ENCODE results near the gene FAM3D.
A peak's percentile ranks its signal among the peaks of the same experiment; 100 is the strongest.
"Not testable (repeated sequence)": the region's sequence is repeated elsewhere in the genome, so short reads cannot be mapped to it uniquely, and the experiment has no call there.

FAM3D gene

DNA sequence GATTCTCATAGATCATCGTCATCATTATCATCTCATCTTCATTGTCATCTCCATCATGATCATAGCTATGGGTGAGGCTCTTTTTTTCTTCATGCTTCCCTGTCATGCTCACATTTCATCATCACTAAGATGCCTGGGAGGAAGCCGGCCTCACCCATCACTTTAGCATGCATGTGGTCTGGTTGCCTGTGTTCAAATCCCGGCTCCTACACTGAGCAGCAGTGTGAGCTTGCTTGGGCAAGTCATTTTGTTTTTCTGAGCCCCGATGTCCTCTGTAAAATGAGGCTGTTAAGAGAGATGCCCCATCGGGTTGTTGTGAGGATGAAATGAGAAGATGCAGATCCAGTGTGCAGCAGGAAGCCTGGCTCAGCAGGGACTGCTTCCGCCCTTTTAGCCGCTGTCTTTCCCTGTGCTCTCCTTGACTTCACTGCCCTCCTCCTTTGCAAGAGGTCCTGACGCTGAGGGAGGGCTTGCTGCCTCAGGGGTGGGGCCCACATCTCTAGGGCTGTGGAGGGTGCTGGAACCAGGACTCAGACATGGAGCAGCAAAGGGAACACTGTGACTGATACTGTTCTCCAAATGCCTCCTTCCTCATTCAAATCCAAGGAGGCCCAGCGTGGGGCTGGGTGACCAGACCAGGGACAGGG lies 14.4 kb upstream of the FAM3D start:
- Histone ChIP-seq H3K36me3 (ENCODE audit: control insufficient read depth in 1 of 2, insufficient read depth in 2 of 2, low read depth in 1 of 2, low read length in 2 of 2) (no peaks in the 10 kb centered on the region), H3K18ac (ENCODE audit: low read depth in 1 of 2, low read length in 2 of 2) (no peak overlapping the region), H2AK5ac (ENCODE audit: low read length, severe bottlenecking) (no peak overlapping the region), H3K27ac (ENCODE audit: low read length, poor library complexity, severe bottlenecking) (no peak overlapping the region), H2BK120ac (ENCODE audit: low read depth, low read length) (no peak overlapping the region), H3K9ac (ENCODE audit: low read length) (no peak overlapping the region), H4K91ac (ENCODE audit: low read length) (no peak overlapping the region), H3K4me3 (ENCODE audit: insufficient read depth in 1 of 2, low read depth in 1 of 2, low read length in 2 of 2) (no peak overlapping the region), H2BK15ac (ENCODE audit: low read depth, poor library complexity, severe bottlenecking) (no peak overlapping the region), H3K4me2 (ENCODE audit: low read length, poor library complexity, severe bottlenecking) (no peak overlapping the region), H3K4me1 (ENCODE audit: control insufficient read depth, insufficient read depth, low read depth, low read length) (peaks cover 4% of the 10 kb centered on the region), H3K79me1 (replicated peaks; ENCODE audit: low read length, poor library complexity, severe bottlenecking) (no peaks in the 10 kb centered on the region), H3K4ac (ENCODE audit: low read depth in 1 of 2, low read length in 2 of 2) (no peak overlapping the region), H3K27me3 (ENCODE audit: control insufficient read depth in 1 of 2, insufficient read depth in 1 of 2, low read length in 2 of 2) (peaks cover 0 to 13% of the 10 kb centered on the region in 2 experiments), H2BK12ac (ENCODE audit: low read length in 2 of 2) (no peak overlapping the region), H2BK5ac (ENCODE audit: low read depth, low read length, poor library complexity, severe bottlenecking) (no peak overlapping the region), H3K14ac (ENCODE audit: low read length in 2 of 2) (no peak overlapping the region), H3K23ac (ENCODE audit: low read length in 2 of 2) (no peak overlapping the region), H2AFZ (ENCODE audit: low read depth, low read length) (no peak overlapping the region), H4K8ac (ENCODE audit: low read length) (no peak overlapping the region), H3K9me3 (ENCODE audit: control insufficient read depth, low read length) (no peaks in the 10 kb centered on the region)
- 93% methylated on average over 9 of the region's 9 CpGs for WGBS
- DNase-seq, result no peak

DNA sequence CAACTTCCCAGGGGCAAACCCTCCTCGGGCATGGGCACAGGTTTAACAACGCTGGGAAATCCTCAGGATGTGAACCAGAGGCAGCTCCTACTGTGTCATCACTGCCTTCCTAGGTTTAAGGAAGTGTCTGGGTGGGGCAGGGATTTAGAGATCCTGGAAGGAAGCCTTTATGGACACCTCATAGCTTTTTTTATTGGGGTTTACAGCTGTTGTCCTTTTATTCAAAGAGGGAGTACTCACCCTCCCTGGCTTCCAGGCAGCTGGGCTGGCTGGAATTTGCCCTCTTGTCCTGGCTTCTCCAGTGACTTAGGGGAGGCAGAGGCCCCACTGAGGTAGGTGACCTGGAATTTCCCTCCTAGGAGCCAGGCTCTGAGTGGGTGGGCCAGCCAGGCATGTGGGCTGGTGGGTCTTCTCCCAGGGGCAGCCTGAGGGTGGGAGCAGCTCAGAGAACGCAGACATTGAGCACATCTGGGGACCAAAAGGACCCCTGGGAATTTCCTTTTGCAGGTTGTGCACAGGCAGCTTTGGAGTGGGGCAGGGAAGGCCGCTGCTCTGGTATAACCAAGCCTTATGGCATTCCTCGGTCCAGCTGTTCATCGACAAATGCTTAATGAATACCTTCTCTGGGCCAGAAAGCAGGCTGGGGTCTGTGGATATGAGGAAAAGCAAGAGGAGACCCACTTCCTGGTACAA lies 13.5 kb upstream of the FAM3D start:
- no peak for DNase-seq
- no peak overlapping the region for H3K4me3 ChIP-seq (ENCODE audit: insufficient read depth in 1 of 2, low read depth in 1 of 2, low read length in 2 of 2)
- no peaks in the 10 kb centered on the region for H3K36me3 ChIP-seq (ENCODE audit: control insufficient read depth in 1 of 2, insufficient read depth in 2 of 2, low read depth in 1 of 2, low read length in 2 of 2)
- H2BK12ac ChIP-seq (ENCODE audit: low read length in 2 of 2), result no peak overlapping the region
- no peak overlapping the region for H2BK15ac ChIP-seq (ENCODE audit: low read depth, poor library complexity, severe bottlenecking)
- H3K27me3 ChIP-seq (ENCODE audit: control insufficient read depth in 1 of 2, insufficient read depth in 1 of 2, low read length in 2 of 2), result peaks cover 0 to 8% of the 10 kb centered on the region in 2 experiments
- H2BK5ac ChIP-seq (ENCODE audit: low read depth, low read length, poor library complexity, severe bottlenecking), result no peak overlapping the region
- H3K23ac ChIP-seq (ENCODE audit: low read length in 2 of 2), result no peak overlapping the region
- no peak overlapping the region for H3K18ac ChIP-seq (ENCODE audit: low read depth in 1 of 2, low read length in 2 of 2)
- no peak overlapping the region for H3K9ac ChIP-seq (ENCODE audit: low read length)
- no peak overlapping the region for H4K91ac ChIP-seq (ENCODE audit: low read length)
- no peak overlapping the region for H3K14ac ChIP-seq (ENCODE audit: low read length in 2 of 2)
- no peak overlapping the region for H2AFZ ChIP-seq (ENCODE audit: low read depth, low read length)
- H3K4me2 ChIP-seq (ENCODE audit: low read length, poor library complexity, severe bottlenecking), result no peak overlapping the region
- no peaks in the 10 kb centered on the region for H3K9me3 ChIP-seq (ENCODE audit: control insufficient read depth, low read length)
- WGBS, result 79% methylated on average over 6 of the region's 6 CpGs
- H2BK120ac ChIP-seq (ENCODE audit: low read depth, low read length), result no peak overlapping the region
- peaks cover 4% of the 10 kb centered on the region for H3K4me1 ChIP-seq (ENCODE audit: control insufficient read depth, insufficient read depth, low read depth, low read length)
- H3K4ac ChIP-seq (ENCODE audit: low read depth in 1 of 2, low read length in 2 of 2), result no peak overlapping the region
- no peak overlapping the region for H2AK5ac ChIP-seq (ENCODE audit: low read length, severe bottlenecking)
- no peak overlapping the region for H4K8ac ChIP-seq (ENCODE audit: low read length)
- H3K27ac ChIP-seq (ENCODE audit: low read length, poor library complexity, severe bottlenecking), result no peak overlapping the region
- H3K79me1 ChIP-seq (replicated peaks; ENCODE audit: low read length, poor library complexity, severe bottlenecking), result no peaks in the 10 kb centered on the region

DNA sequence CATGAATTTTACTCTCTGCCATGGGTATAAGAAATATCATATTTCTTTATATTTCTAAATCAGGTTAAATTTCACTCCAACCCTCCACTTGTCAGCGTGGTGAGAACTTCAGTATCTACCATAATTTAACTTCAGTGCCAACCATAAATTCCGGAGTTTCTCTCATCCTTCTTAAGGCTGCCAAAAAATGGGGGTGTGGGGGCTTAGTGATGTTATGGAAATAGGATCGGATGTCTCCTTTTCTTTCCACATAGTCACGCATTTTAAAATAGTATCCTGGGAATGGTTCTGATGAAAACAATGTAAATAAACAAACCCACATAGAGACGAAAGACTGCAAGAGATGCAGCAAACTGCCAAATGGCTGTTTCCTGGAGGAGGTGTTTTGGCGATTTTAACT lies 12.9 kb upstream of the FAM3D start:
- Histone ChIP-seq H4K91ac (ENCODE audit: low read length) (no peak overlapping the region), H2AK5ac (ENCODE audit: low read length, severe bottlenecking) (no peak overlapping the region), H3K9me3 (ENCODE audit: control insufficient read depth, low read length) (no peaks in the 10 kb centered on the region), H2BK5ac (ENCODE audit: low read depth, low read length, poor library complexity, severe bottlenecking) (no peak overlapping the region), H3K27me3 (ENCODE audit: control insufficient read depth in 1 of 2, insufficient read depth in 1 of 2, low read length in 2 of 2) (peaks cover 0 to 8% of the 10 kb centered on the region in 2 experiments), H3K23ac (ENCODE audit: low read length in 2 of 2) (no peak overlapping the region), H3K18ac (ENCODE audit: low read depth in 1 of 2, low read length in 2 of 2) (no peak overlapping the region), H4K8ac (ENCODE audit: low read length) (no peak overlapping the region), H3K9ac (ENCODE audit: low read length) (no peak overlapping the region), H2BK12ac (ENCODE audit: low read length in 2 of 2) (no peak overlapping the region), H3K79me1 (replicated peaks; ENCODE audit: low read length, poor library complexity, severe bottlenecking) (no peaks in the 10 kb centered on the region), H3K27ac (ENCODE audit: low read length, poor library complexity, severe bottlenecking) (no peak overlapping the region), H3K4me1 (ENCODE audit: control insufficient read depth, insufficient read depth, low read depth, low read length) (peaks cover 4% of the 10 kb centered on the region), H3K4ac (ENCODE audit: low read depth in 1 of 2, low read length in 2 of 2) (no peak overlapping the region), H3K4me3 (ENCODE audit: insufficient read depth in 1 of 2, low read depth in 1 of 2, low read length in 2 of 2) (no peak overlapping the region), H2AFZ (ENCODE audit: low read depth, low read length) (no peak overlapping the region), H3K36me3 (ENCODE audit: control insufficient read depth in 1 of 2, insufficient read depth in 2 of 2, low read depth in 1 of 2, low read length in 2 of 2) (no peaks in the 10 kb centered on the region), H2BK15ac (ENCODE audit: low read depth, poor library complexity, severe bottlenecking) (no peak overlapping the region), H2BK120ac (ENCODE audit: low read depth, low read length) (no peak overlapping the region), H3K14ac (ENCODE audit: low read length in 2 of 2) (no peak overlapping the region), H3K4me2 (ENCODE audit: low read length, poor library complexity, severe bottlenecking) (no peak overlapping the region)
- DNase-seq, result no peak
- WGBS, result no CpG with 5 or more reads among the region's 6 CpGs

DNA sequence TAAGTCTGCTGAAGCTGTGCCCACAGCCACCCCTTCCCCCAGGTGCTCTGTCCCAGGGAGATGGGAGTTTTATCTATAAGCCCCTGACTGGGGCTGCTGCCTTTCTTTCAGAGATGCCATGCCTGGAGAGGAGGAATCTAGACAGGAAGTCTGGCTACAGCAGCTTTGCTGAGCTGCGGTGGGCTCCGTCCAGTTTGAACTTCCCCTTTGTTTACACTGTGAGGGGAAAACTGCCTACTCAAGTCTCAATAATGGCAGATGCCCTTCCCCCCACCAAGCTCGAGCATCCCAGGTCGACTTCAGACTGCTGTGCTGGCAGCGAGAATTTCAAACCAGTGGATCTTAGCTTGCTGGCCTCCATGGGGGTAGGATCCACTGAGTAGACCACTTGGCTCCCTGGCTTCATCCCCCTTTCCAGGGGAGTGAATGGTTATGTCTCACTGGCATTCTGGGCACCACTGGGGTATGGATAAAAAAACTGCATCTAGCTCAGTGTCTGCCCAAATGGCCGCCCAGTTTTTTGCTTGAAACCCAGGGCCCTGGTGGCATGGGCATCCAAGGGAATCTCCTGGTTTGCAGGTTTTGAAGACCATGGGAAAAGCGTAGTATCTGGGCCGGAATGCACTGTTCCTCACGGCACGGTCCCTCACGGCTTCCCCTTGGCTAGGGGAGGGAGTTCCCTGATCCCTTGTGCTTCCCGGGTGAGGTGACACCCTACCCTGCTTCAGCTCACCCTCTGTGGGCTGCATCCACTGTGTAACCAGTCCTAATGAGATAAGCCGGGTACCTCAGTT lies 11.8 kb upstream of the FAM3D start:
- not testable (repeated sequence) for H2AK5ac ChIP-seq (ENCODE audit: low read length, severe bottlenecking); H3K23ac ChIP-seq (ENCODE audit: low read length in 2 of 2); H3K9ac ChIP-seq (ENCODE audit: low read length); H3K27ac ChIP-seq (ENCODE audit: low read length, poor library complexity, severe bottlenecking); H3K79me1 ChIP-seq (replicated peaks; ENCODE audit: low read length, poor library complexity, severe bottlenecking); H3K4ac ChIP-seq (ENCODE audit: low read depth in 1 of 2, low read length in 2 of 2); H3K36me3 ChIP-seq (ENCODE audit: control insufficient read depth in 1 of 2, insufficient read depth in 2 of 2, low read depth in 1 of 2, low read length in 2 of 2); H2AFZ ChIP-seq (ENCODE audit: low read depth, low read length); H4K8ac ChIP-seq (ENCODE audit: low read length); H2BK5ac ChIP-seq (ENCODE audit: low read depth, low read length, poor library complexity, severe bottlenecking); H3K4me3 ChIP-seq (ENCODE audit: insufficient read depth in 1 of 2, low read depth in 1 of 2, low read length in 2 of 2); H3K4me1 ChIP-seq (ENCODE audit: control insufficient read depth, insufficient read depth, low read depth, low read length); DNase-seq; H3K27me3 ChIP-seq (ENCODE audit: control insufficient read depth in 1 of 2, insufficient read depth in 1 of 2, low read length in 2 of 2); H4K91ac ChIP-seq (ENCODE audit: low read length); H3K9me3 ChIP-seq (ENCODE audit: control insufficient read depth, low read length); H2BK15ac ChIP-seq (ENCODE audit: low read depth, poor library complexity, severe bottlenecking); H2BK12ac ChIP-seq (ENCODE audit: low read length in 2 of 2); H3K4me2 ChIP-seq (ENCODE audit: low read length, poor library complexity, severe bottlenecking); H2BK120ac ChIP-seq (ENCODE audit: low read depth, low read length)
- Histone ChIP-seq H3K14ac (ENCODE audit: low read length in 2 of 2) (peak overlapping the region in 1 of 2 experiments; percentile 65), H3K18ac (ENCODE audit: low read depth in 1 of 2, low read length in 2 of 2) (peak overlapping the region in 1 of 2 experiments; percentile 8)
- 71% methylated on average over 13 of the region's 13 CpGs for WGBS

Measured in mesenchymal stem cell (in vitro differentiated cells and primary cell).